Renal cortex interstitium (tissue), 11 donors: ENCODE measurements around the gene ADD2. TPM values are rescaled to one million over a fixed set of nuclear protein-coding genes. Genes with fewer than 3 reads are reported as not detected.

ENCODE experiments used
- DNase-seq, 11 donors: peaks; one replicate each; pipeline ENCODE4 v3.0.0-alpha.2; 2013; ENCODE audit warnings: low read depth in 9 of 11, low spot score in 4 of 11; ENCODE audit errors: extremely low read depth in 1 of 11
- polyA plus RNA-seq, 3 donors: library from polyadenylated mRNA; unstranded; fragments of 120-200 nt; gene quantifications; one replicate each; pipeline ENCODE4 v1.2.1, GENCODE V29; 2013; ENCODE audit not compliant: insufficient read length in 3 of 3

Gene ADD2
- polyA plus RNA-seq, 3 donors = 6.0 to 8.3 (median 6.2) TPM

DNA sequence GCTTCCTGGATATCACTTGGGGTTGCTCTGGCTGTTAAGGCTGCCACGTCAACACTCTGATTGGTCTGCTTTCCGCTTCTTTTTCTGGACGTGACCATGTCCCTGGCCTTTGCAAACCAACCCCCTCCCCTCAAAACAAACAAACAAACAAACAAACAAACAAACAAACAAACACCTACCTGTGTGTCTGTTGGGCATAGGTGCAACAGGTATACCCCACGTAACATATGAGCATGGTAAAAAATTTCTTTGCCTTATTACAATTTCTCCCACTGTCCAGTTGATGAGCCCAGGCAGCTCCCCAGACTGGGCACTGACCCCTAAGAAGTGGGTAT lies 80.6 kb downstream of the ADD2 start:
- no peak for DNase-seq

DNA sequence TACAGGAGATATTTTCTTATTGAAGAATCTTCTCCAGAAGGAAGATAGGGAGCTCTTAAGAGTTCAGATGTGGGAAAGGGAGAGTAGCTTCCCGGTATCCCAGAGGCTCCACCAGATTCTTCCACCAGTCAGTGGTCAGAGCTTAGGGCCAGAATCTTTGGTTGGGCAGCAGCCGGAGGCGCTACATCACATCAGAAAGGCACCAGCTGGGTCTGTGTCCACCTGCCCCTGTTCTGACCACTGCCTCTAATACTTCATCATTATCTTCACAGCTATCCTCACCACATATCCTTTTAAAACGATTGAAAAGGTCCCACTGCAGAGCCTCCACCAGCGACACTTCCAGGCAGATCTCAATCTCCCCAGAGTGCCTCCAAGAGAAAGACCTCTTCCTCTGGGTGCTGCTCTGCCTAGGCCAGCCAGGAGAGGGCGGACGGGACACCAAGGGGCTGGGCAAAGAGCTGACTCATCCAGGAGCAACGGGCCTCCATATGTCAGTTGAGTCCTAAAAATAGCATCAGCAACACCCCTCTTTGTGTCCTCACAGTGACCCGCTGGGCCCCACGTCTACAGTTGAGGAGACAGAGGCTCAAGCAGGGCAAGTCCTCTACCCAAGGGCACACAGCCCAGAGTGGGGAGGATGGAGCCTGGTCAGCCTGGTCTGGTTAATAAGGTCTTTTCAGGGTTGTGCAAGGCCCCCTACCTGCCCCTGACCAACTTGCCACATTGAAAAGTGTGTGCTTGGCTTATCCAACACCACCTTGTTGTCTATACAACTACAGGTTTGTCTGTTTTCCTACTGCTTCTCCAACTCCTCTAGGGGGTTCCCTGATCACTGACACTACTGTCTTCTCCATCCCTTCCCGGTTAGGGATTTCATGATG lies 81.2 kb downstream of the ADD2 start:
- no peak for DNase-seq

GRCh38 chr2:70685771-70686171 lies 82.2 kb downstream of the ADD2 start:
- no peak for DNase-seq

- no peak for DNase-seq
Observed at GRCh38 chr2:70684846-70685622, 83.0 kb downstream of the ADD2 start.

GRCh38 chr2:70683455-70683854 lies 84.5 kb downstream of the ADD2 start:
- DNase-seq = no peak

- no peak for DNase-seq
Observed at GRCh38 chr2:70680735-70681134, 87.3 kb downstream of the ADD2 start.

- no peak for DNase-seq
Observed at GRCh38 chr2:70679259-70679658, 88.7 kb downstream of the ADD2 start.

- no peak for DNase-seq
Observed at GRCh38 chr2:70678576-70679143, 89.3 kb downstream of the ADD2 start.

DNA sequence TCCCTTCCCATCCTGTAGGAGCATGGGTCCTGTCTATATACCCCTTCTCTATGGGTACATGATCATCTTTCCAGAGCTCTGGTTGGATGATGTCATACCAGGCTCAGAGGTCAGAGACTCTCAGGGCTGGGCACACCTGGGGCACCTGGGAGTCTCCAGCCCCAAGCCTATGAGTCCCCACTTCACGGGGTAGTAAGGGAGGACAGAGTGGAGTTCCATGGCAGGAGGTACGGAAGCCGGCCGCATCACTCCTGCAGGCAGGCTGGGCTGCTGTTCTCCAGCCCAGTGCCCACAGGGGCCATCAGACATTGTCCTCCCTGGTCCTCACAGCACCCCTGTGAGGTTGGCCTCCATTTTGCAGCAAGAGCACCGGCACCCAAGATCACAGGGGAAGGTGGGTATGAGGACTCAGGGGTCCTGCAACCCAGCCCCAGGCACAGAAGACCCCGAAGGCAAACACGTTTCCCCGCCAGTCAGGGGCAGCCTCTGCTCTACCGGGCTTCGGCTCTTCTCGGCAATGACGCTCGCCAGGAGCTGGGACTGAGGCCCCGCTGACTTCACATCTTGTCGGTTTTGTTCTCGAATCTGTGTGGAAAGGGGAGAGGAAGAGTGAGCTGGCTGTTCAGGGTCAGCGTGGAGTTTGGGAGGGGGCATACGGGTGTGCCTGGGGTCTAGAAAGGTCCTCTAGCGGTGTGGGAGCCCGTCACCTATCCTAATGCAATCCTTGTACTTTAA lies 91.5 kb downstream of the ADD2 start:
- no peak for DNase-seq

DNA sequence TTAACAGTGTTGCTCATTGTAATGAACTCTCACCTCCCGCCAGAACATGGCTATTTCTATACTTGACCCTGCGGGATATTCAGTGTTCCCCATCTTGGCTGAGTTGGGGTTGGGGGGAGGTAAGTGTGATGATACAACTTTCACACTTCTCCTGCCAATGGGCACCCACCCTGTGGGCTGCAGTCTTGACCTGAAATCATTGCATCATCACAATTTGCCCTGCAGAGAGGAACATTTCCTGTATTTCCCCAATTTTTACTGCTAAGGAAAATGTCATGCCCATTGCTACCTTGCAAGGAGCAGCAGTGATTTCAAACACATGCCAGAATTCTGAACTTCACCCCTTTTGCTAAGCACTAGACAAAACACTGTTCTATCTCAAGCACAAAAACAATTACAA lies 92.1 kb downstream of the ADD2 start:
- DNase-seq = no peak

- DNase-seq = no peak
Observed at GRCh38 chr2:70674636-70675430, 93.2 kb downstream of the ADD2 start.

GRCh38 chr2:70673041-70673647 lies 94.9 kb downstream of the ADD2 start:
- peak in 4 of 11 donors; percentile 18 to 51 (median 33) for DNase-seq

- DNase-seq = no peak
Observed at GRCh38 chr2:70671092-70671675, 96.8 kb downstream of the ADD2 start.

DNA sequence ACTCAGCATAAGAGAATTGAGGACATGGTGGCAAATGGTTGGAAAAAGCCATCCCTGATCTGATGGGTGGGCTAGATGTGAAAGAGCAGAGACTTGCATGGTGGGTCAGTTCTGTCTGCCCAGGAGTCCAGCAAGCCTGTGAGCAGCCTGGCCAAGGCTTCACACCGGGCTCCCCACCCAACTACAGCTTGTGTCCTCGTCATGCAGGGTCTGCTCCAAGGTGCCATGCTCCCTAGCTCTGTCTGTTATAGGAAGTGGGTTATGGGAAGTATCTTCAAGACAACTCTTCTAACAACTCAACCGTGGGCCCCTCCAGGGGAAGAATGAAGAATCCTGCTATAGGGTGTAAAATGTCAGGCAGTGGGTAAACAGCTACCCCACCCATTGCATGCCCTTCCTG lies 97.4 kb downstream of the ADD2 start:
- no peak for DNase-seq

GRCh38 chr2:70670202-70670601 lies 97.8 kb downstream of the ADD2 start:
- DNase-seq = no peak

DNA sequence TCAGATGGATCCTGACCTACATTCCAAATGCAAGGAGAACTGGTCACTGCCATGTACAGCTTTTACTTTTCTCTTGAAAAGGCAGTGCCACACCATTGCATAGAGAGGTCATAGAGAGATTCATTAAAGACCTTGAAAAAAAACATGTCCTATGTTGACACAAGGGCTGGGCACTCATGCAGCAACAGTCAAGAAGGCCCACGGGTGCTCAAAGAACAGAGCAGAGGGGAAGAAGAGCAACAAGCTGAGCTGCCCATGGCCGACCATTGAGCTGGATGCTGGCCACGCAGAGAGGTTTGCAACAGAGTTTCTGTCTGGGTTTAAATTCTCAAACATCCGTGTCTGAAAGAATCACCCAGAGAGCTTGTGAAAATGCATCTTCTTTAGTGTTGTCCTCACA lies 99.1 kb downstream of the ADD2 start:
- no peak for DNase-seq

GRCh38 chr2:70668432-70668831 lies 99.6 kb downstream of the ADD2 start:
- DNase-seq = no peak

- DNase-seq = no peak
Observed at GRCh38 chr2:70664525-70664924, 103.5 kb downstream of the ADD2 start.
